ENCODE measurements around the gene OR6B3.
"Not testable (repeated sequence)": the region's sequence is repeated elsewhere in the genome, so short reads cannot be mapped to it uniquely, and the experiment has no call there.

OR6B3 gene

DNA sequence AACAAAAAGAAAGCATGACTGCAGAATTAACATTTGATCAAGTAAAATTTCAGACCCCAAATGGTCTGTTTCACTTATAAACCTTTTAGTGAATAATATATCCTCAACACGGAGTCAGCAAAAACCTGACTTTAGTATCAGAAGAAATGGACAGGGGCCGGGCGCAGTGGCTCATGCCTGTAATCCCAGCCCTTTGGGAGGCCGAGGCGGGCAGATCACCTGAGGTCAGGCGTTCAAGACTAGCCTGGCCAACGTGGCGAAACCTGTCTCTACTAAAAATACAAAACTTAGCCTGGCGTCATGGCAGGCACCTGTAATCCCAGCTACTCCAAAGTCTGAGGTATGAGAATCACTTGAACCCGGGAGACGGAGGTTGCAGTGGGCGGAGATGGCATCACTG lies 3.0 kb downstream of the OR6B3 start:
- H4K20me1 ChIP-seq, result no peaks in the 10 kb centered on the region

GRCh38 chr2:240048237-240048636 lies 5.1 kb downstream of the OR6B3 start:
- no peaks in the 10 kb centered on the region for H3K27me3 ChIP-seq
- H3K9ac ChIP-seq, result no peak overlapping the region
- no peak overlapping the region for H3K4me3 ChIP-seq
- no peaks in the 10 kb centered on the region for H4K20me1 ChIP-seq
- no peaks in the 10 kb centered on the region for H3K36me3 ChIP-seq
- no peak for TF ChIP-seq Cebpa-rat (IDR thresholded peaks at IDR 0.05)
- H3K9me3 ChIP-seq (replicated peaks in 1 of 11), result no peaks in the 10 kb centered on the region
- H3K4me2 ChIP-seq, result no peak overlapping the region
- no peaks in the 10 kb centered on the region for H3K4me1 ChIP-seq
- no peak overlapping the region for H3K27ac ChIP-seq

More for the DNA sequence above, 3.0 kb downstream of the OR6B3 start:
- H3K27me3 ChIP-seq, result no peaks in the 10 kb centered on the region
- H3K27ac ChIP-seq, result no peak overlapping the region
- H3K4me2 ChIP-seq, result no peak overlapping the region
- TF ChIP-seq Cebpa-rat (IDR thresholded peaks at IDR 0.05), result no peak
- H3K9me3 ChIP-seq (replicated peaks in 1 of 11), result no peaks in the 10 kb centered on the region
- H3K4me1 ChIP-seq, result peaks cover 0 to under 1% (median 0%) of the 10 kb centered on the region in 10 experiments; a peak in 2 of 20 replicates
- no peaks in the 10 kb centered on the region for H3K36me3 ChIP-seq
- no peak overlapping the region for H3K9ac ChIP-seq
- no peak overlapping the region for H3K4me3 ChIP-seq

DNA sequence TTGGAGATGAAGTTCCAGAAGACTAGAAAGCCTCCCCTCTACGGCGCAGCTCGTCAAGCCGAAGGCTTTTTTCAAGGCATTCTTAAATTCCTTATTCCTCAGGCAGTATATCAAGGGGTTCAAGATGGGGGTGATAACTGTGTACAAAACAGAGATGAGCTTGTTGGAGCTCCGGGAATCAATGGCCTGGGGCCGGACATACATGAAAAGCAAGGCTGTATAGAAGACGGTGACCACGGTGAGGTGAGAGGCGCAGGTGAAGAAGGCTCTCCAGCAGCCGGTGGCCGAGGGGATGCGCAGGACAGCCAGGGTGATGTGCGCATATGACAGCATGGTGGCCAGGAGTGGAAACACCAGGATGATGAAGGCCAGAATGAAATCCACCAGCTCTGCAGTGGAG lies 8.2 kb downstream of the OR6B3 start:
- Histone ChIP-seq H3K4me3 (no peak overlapping the region), H3K4me1 (no peaks in the 10 kb centered on the region), H3K27me3 (no peaks in the 10 kb centered on the region), H3K9ac (no peak overlapping the region), H3K9me3 (replicated peaks in 1 of 11) (no peaks in the 10 kb centered on the region), H3K4me2 (no peak overlapping the region), H4K20me1 (no peaks in the 10 kb centered on the region), H3K36me3 (no peaks in the 10 kb centered on the region), H3K27ac (no peak overlapping the region)
- TF ChIP-seq Cebpa-rat (IDR thresholded peaks at IDR 0.05), result no peak

DNA sequence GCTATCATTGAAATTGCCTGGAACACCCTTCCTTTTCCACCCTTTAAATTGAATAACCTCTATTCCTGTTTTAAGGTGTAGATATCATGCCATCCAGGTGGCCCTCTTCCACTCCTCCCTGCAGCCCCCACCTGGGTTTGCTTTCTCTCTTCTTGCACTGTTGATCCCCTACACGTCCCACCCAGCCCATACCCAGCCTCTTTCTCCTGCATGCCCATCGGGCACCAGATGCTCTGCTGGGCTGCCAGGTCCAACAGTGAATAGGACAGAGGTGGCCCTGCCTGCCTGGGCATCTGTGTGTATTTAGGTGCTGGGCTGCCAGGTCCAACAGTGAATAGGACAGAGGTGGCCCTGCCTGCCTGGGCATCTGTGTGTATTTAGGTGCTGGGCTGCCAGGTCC lies 9.2 kb downstream of the OR6B3 start:
- H3K36me3 ChIP-seq; H3K9ac ChIP-seq; H3K27ac ChIP-seq; H3K27me3 ChIP-seq; H3K4me3 ChIP-seq; H3K4me2 ChIP-seq; H3K4me1 ChIP-seq; H3K9me3 ChIP-seq (replicated peaks in 1 of 11); H4K20me1 ChIP-seq: not testable (repeated sequence)

GRCh38 chr2:240043279-240043989 lies 9.9 kb downstream of the OR6B3 start:
- Histone ChIP-seq H4K20me1 (no peaks in the 10 kb centered on the region), H3K27ac (no peak overlapping the region), H3K4me3 (no peak overlapping the region), H3K9ac (no peak overlapping the region), H3K4me2 (no peak overlapping the region), H3K36me3 (no peaks in the 10 kb centered on the region), H3K9me3 (replicated peaks in 1 of 11) (no peaks in the 10 kb centered on the region), H3K4me1 (no peaks in the 10 kb centered on the region), H3K27me3 (no peaks in the 10 kb centered on the region)
- no peak for TF ChIP-seq Cebpa-rat (IDR thresholded peaks at IDR 0.05)

GRCh38 chr2:240042740-240043139 lies 10.6 kb downstream of the OR6B3 start:
- Histone ChIP-seq H3K4me3 (no peak overlapping the region), H3K4me1 (no peaks in the 10 kb centered on the region), H3K4me2 (no peak overlapping the region), H3K27me3 (no peaks in the 10 kb centered on the region), H3K36me3 (no peaks in the 10 kb centered on the region), H4K20me1 (no peaks in the 10 kb centered on the region), H3K9ac (no peak overlapping the region), H3K9me3 (replicated peaks in 1 of 11) (no peaks in the 10 kb centered on the region), H3K27ac (no peak overlapping the region)
- TF ChIP-seq Cebpa-rat (IDR thresholded peaks at IDR 0.05), result no peak

- no peaks in the 10 kb centered on the region for H3K27me3 ChIP-seq
These were observed 12.0 kb downstream of the OR6B3 start for GRCh38 chr2:240041363-240041762.

DNA sequence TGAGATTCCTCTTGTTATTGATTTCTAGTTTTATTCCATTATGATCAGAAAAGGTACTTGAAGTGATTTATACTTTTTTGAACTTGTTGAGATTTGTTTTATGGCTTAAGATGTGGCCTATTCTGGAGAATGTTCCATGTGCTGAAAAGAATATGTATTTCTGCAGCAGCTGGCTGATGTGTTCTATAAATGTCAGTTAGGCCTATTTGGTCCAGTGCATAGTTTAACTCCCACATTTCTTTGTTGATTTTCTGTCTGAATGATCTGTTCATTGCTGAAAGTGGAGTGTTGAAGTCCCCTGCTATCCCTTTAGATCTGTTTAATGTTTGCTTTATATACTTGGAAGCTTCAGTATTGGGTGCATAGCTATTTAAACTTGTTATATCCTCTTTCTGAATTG lies 16.0 kb downstream of the OR6B3 start:
- H4K20me1 ChIP-seq, result 0 out of 22 replicates have a peak, but pooled peaks cover 0 to 5% (median 0%) of the 10 kb centered on the region in 11 experiments
- H3K4me1 ChIP-seq, result no peaks in the 10 kb centered on the region
- no peaks in the 10 kb centered on the region for H3K9me3 ChIP-seq (replicated peaks in 1 of 11)
- no peak overlapping the region for H3K9ac ChIP-seq
- H3K4me2 ChIP-seq, result no peak overlapping the region
- TF ChIP-seq Cebpa-rat (IDR thresholded peaks at IDR 0.05), result no peak
- H3K4me3 ChIP-seq, result no peak overlapping the region
- peaks cover 0 to 4% (median 0%) of the 10 kb centered on the region in 11 experiments; a peak in 1 of 22 replicates for H3K27me3 ChIP-seq
- H3K36me3 ChIP-seq, result no peaks in the 10 kb centered on the region
- no peak overlapping the region for H3K27ac ChIP-seq

More at GRCh38 chr2:240041363-240041762, 12.0 kb downstream of the OR6B3 start:
- Histone ChIP-seq H3K9ac (no peak overlapping the region), H4K20me1 (no peaks in the 10 kb centered on the region), H3K9me3 (replicated peaks in 1 of 11) (no peaks in the 10 kb centered on the region), H3K36me3 (no peaks in the 10 kb centered on the region), H3K4me1 (no peaks in the 10 kb centered on the region), H3K4me3 (no peak overlapping the region), H3K27ac (no peak overlapping the region), H3K4me2 (no peak overlapping the region)
- no peak for TF ChIP-seq Cebpa-rat (IDR thresholded peaks at IDR 0.05)

DNA sequence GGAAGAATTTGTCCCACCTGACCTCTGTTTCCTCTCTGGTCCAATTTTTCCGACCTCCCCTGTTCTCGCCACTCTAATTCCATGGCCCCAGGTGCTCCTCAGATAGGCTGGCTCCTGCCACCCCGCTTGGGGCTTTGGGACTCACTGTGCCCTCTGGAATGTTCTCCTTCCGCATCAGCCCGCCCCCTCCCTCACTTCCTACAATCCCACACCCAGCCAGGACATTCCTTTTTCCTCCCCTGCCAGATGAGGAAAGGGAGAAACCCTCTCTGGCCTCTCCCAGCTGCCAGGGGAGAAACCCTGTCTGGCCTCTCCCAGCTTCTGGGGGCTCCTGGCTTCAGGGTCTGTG lies 20.0 kb downstream of the OR6B3 start:
- H3K4me3 ChIP-seq, result no peak overlapping the region
- no peaks in the 10 kb centered on the region for H3K4me1 ChIP-seq
- no peak overlapping the region for H3K9ac ChIP-seq
- no peak overlapping the region for H3K4me2 ChIP-seq
- peaks cover 0 to 4% (median 0%) of the 10 kb centered on the region in 11 experiments; a peak in 1 of 22 replicates for H3K27me3 ChIP-seq
- H3K36me3 ChIP-seq, result no peaks in the 10 kb centered on the region
- 0 out of 22 replicates have a peak, but pooled peaks cover 0 to 5% (median 0%) of the 10 kb centered on the region in 11 experiments for H4K20me1 ChIP-seq
- no peaks in the 10 kb centered on the region for H3K9me3 ChIP-seq (replicated peaks in 1 of 11)
- H3K27ac ChIP-seq, result no peak overlapping the region
- TF ChIP-seq Cebpa-rat (IDR thresholded peaks at IDR 0.05), result no peak
